Measurements from ENCODE around the gene TMEM108.

DNA sequence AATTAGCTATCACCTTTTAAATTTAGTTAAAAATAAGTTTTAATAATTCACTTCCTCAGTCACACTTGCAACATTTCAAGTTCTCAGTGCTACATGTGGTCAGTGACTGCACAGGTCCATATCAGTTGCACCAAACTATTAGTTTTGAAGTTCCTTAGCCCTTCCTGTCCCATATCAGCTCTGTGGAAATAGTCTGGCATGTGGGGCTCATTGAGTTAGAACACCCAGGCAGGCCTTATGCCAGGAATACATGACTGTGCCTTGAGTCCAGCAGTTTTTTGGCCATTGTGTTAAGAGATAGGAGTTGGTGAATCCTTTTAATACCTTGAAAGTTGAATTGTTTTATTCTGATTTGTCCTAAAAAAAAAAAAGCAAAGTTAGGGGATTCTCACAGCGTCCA, 207.9 kb downstream of the TMEM108 start:
- TF ChIP-seq, protein P1, sequence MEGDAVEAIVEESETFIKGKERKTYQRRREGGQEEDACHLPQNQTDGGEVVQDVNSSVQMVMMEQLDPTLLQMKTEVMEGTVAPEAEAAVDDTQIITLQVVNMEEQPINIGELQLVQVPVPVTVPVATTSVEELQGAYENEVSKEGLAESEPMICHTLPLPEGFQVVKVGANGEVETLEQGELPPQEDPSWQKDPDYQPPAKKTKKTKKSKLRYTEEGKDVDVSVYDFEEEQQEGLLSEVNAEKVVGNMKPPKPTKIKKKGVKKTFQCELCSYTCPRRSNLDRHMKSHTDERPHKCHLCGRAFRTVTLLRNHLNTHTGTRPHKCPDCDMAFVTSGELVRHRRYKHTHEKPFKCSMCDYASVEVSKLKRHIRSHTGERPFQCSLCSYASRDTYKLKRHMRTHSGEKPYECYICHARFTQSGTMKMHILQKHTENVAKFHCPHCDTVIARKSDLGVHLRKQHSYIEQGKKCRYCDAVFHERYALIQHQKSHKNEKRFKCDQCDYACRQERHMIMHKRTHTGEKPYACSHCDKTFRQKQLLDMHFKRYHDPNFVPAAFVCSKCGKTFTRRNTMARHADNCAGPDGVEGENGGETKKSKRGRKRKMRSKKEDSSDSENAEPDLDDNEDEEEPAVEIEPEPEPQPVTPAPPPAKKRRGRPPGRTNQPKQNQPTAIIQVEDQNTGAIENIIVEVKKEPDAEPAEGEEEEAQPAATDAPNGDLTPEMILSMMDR (IDR thresholded peaks at IDR 0.05; ENCODE audit: borderline replicate concordance, extremely low read depth, low read length, poor library complexity, severe bottlenecking), result no peak
- no peak for TF ChIP-seq EZH2 (IDR thresholded peaks at IDR 0.05; ENCODE audit: borderline replicate concordance, low read depth, low read length, severe bottlenecking)

Data from DND-41 (cell line).